K562 (cell line): ENCODE measurements around the gene ZNF554.

ENCODE experiments used
- EP300 ChIP-seq: IDR thresholded peaks from 2 replicates; pipeline ENCODE4 v1.6.1; 2012; ENCODE audit warnings: low read length, improper control_type of control experiment
- POLR2AphosphoS5 ChIP-seq: IDR thresholded peaks from 2 replicates; pipeline ENCODE4 v1.6.1; 2011; ENCODE audit warnings: mild to moderate bottlenecking, low read depth, low read length, moderate library complexity; ENCODE audit not compliant: control insufficient read depth, insufficient read depth
- SMARCE1 ChIP-seq: fragments of 450-650 bp; IDR thresholded peaks from 2 replicates; pipeline ENCODE4 v1.7.1; 2016; ENCODE audit warnings: mild to moderate bottlenecking
- SRF ChIP-seq, 2 experiments: fragments of 250-450, 450-650 bp in 1 of 2; sonication (Bioruptor Pico) in 1 of 2; sonication (generic) in 1 of 2; formaldehyde crosslinking; IDR thresholded peaks; 2 replicates each; pipeline versions ENCODE4 v1.5.0 to v1.5.1; 2020 to 2022; ENCODE audit warnings: mild to moderate bottlenecking in 1 of 2, missing genetic modification reagents in 1 of 2
- USF1 ChIP-seq: sonication (generic); formaldehyde crosslinking; IDR thresholded peaks from 2 replicates; pipeline ENCODE4 v1.9.0; 2022; ENCODE audit warnings: mild to moderate bottlenecking, missing genetic modification reagents

- no peak for TF ChIP-seq POLR2AphosphoS5
- TF ChIP-seq SRF (CRISPR knock-in tag; IDR thresholded peaks at IDR 0.05) = no peak
- TF ChIP-seq USF1 (CRISPR knock-in tag) = no peak
- TF ChIP-seq SMARCE1 = no peak
- TF ChIP-seq EP300 = no peak
Observed at GRCh38 chr19:2807379-2808128, 12.1 kb upstream of the ZNF554 start.
